A549 (cell line): ENCODE measurements around the gene CCDC167.

ENCODE experiments used
- EHMT2 ChIP-seq: fragments of 200-600 bp; sonication (generic); IDR thresholded peaks from 2 replicates; pipeline ENCODE4 v1.6.1; 2016; ENCODE audit warnings: antibody characterized with exemption, low read depth, mild to moderate bottlenecking, moderate library complexity
- TF ChIP-seq, protein P1 (sequence below): fragments of >200 bp; sonication (Bioruptor Twin); formaldehyde crosslinking; IDR thresholded peaks from 3 replicates; pipeline ENCODE4 v1.5.1; 2016
- TF ChIP-seq, protein P2 (sequence below): IDR thresholded peaks from 2 replicates; pipeline ENCODE4 v1.6.1; 2012

- TF ChIP-seq, protein P1, sequence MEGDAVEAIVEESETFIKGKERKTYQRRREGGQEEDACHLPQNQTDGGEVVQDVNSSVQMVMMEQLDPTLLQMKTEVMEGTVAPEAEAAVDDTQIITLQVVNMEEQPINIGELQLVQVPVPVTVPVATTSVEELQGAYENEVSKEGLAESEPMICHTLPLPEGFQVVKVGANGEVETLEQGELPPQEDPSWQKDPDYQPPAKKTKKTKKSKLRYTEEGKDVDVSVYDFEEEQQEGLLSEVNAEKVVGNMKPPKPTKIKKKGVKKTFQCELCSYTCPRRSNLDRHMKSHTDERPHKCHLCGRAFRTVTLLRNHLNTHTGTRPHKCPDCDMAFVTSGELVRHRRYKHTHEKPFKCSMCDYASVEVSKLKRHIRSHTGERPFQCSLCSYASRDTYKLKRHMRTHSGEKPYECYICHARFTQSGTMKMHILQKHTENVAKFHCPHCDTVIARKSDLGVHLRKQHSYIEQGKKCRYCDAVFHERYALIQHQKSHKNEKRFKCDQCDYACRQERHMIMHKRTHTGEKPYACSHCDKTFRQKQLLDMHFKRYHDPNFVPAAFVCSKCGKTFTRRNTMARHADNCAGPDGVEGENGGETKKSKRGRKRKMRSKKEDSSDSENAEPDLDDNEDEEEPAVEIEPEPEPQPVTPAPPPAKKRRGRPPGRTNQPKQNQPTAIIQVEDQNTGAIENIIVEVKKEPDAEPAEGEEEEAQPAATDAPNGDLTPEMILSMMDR, result no peak
- TF ChIP-seq, protein P2, sequence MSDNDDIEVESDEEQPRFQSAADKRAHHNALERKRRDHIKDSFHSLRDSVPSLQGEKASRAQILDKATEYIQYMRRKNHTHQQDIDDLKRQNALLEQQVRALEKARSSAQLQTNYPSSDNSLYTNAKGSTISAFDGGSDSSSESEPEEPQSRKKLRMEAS, result no peak
- no peak for TF ChIP-seq EHMT2
These were observed 43.7 kb upstream of the CCDC167 start for GRCh38 chr6:37543361-37543760.
